ENCODE measurements around the gene PLCB2.

- TF ChIP-seq GATA3 (IDR thresholded peaks at IDR 0.05; ENCODE audit: low read depth, low read length) (no peak), GATA2 (IDR thresholded peaks at IDR 0.05; ENCODE audit: low read depth, low read length) (no peak)
Observed at GRCh38 chr15:40323239-40323952, 15.7 kb upstream of the PLCB2 start, which contains the start of gene INAFM2.

Data from SH-SY5Y (cell line).